SK-N-SH (cell line): ENCODE data around the gene EIF3A. TPM values are rescaled to one million over a fixed set of nuclear protein-coding genes. Genes with fewer than 3 reads are reported as not detected.
A peak's percentile ranks its signal among the peaks of the same experiment; 100 is the strongest.

ENCODE experiments used
- CTCF ChIA-PET: fragments of 300-600, 350-600 bp; formaldehyde crosslinking; extraction: SDS; loops from one replicate; lab custom pipeline; 2021; lab: Yijun Ruan, JAX
- POLR2A ChIA-PET: fragments of 350-600 bp; sonication (Branson Sonifier 250); formaldehyde crosslinking; extraction: SDS; loops from one replicate; lab custom pipeline; 2020; ENCODE audit warnings: antibody characterized with exemption, inconsistent platforms; lab: Yijun Ruan, JAX
- DNase-seq: peaks from one replicate; pipeline ENCODE4 v3.0.0; 2012
- H2AFZ ChIP-seq: fragments of 200-600 bp; sonication (generic); 2 replicates; pipeline ENCODE4 v1.8.1; 2016; ENCODE audit warnings: antibody characterized with exemption, mild to moderate bottlenecking, low read depth
- H3F3A ChIP-seq: fragments of 200-600 bp; sonication (generic); replicated peaks from 2 replicates; pipeline ENCODE3; 2016; ENCODE audit warnings: antibody characterized with exemption, mild to moderate bottlenecking; ENCODE audit not compliant: insufficient read depth
- H3K27ac ChIP-seq, 2 experiments: fragments of 200-500 bp in 1 of 2; fragments of 200-600 bp in 1 of 2; sonication (Bioruptor generic) in 1 of 2; sonication (generic), shearing (Covaris generic) in 1 of 2; 2 replicates each; pipeline versions ENCODE4 v1.5.1 to v1.6.1; 2014 to 2016; ENCODE audit warnings: low read depth in 2 of 2, inconsistent platforms in 1 of 2, low read length in 1 of 2, mild to moderate bottlenecking in 1 of 2, mixed read lengths in 1 of 2
- H3K27me3 ChIP-seq: fragments of 200-600 bp; sonication (generic), shearing (Covaris generic); 2 replicates; pipeline ENCODE4 v1.6.1; 2016; ENCODE audit warnings: mixed run types; ENCODE audit not compliant: insufficient read depth
- H3K36me3 ChIP-seq, 2 experiments: fragments of 200-500 bp in 1 of 2; fragments of 200-600 bp in 1 of 2; sonication (Bioruptor generic) in 1 of 2; sonication (generic) in 1 of 2; replicated peaks in 1 of 2; 2 replicates each; pipeline versions ENCODE3 to v1.5.1; 2014 to 2016; ENCODE audit warnings: low read length in 1 of 2, mild to moderate bottlenecking in 1 of 2; ENCODE audit not compliant: insufficient read depth in 2 of 2, control insufficient read depth in 1 of 2
- H3K4me1 ChIP-seq, 2 experiments: fragments of 200-500 bp in 1 of 2; fragments of 200-600 bp in 1 of 2; sonication (Bioruptor generic) in 1 of 2; sonication (generic), shearing (Covaris generic) in 1 of 2; 2 replicates each; pipeline versions ENCODE4 v1.5.1 to v1.6.1; 2014 to 2016; ENCODE audit warnings: low read depth in 1 of 2, low read length in 1 of 2, mixed run types in 1 of 2; ENCODE audit not compliant: insufficient read depth in 2 of 2, control insufficient read depth in 1 of 2
- H3K4me2 ChIP-seq: fragments of 200-600 bp; sonication (generic), shearing (Covaris generic); 2 replicates; pipeline ENCODE4 v1.6.1; 2017; ENCODE audit warnings: mixed run types
- H3K4me3 ChIP-seq, 2 experiments: fragments of 200-500 bp in 1 of 2; fragments of 200-600 bp in 1 of 2; sonication (Bioruptor generic) in 1 of 2; sonication (generic), shearing (Covaris generic) in 1 of 2; 2 replicates each; pipeline versions ENCODE4 v1.5.1 to v1.8.1; 2014 to 2016; ENCODE audit warnings: low read depth in 2 of 2, inconsistent platforms in 1 of 2, low read length in 1 of 2, mild to moderate bottlenecking in 1 of 2, mixed read lengths in 1 of 2, moderate library complexity in 1 of 2
- H3K79me2 ChIP-seq: fragments of 200-600 bp; sonication (generic); 2 replicates; pipeline ENCODE4 v1.8.1; 2017; ENCODE audit warnings: mild to moderate bottlenecking; ENCODE audit not compliant: insufficient read depth
- H3K9ac ChIP-seq: fragments of 200-600 bp; sonication (generic); 2 replicates; pipeline ENCODE4 v1.6.1; 2017; ENCODE audit warnings: mixed run types
- H3K9me2 ChIP-seq: fragments of 200-600 bp; sonication (generic); 2 replicates; pipeline ENCODE4 v1.6.1; 2017; ENCODE audit warnings: mixed run types
- H3K9me3 ChIP-seq: fragments of 200-600 bp; sonication (generic); 2 replicates; pipeline ENCODE4 v1.6.1; 2017; ENCODE audit warnings: mixed run types, mild to moderate bottlenecking, moderate library complexity
- H4K20me1 ChIP-seq: fragments of 200-600 bp; sonication (generic); 2 replicates; pipeline ENCODE4 v1.6.1; 2017; ENCODE audit warnings: mild to moderate bottlenecking, mixed run types; ENCODE audit not compliant: insufficient read depth
- CHD2 ChIP-seq: fragments of 150-350 bp; IDR thresholded peaks from 2 replicates; pipeline ENCODE4 v1.6.1; 2018; ENCODE audit warnings: low read length; ENCODE audit not compliant: partially characterized antibody
- CTCF ChIP-seq: fragments of 200-600 bp; sonication (generic); IDR thresholded peaks from 2 replicates; pipeline ENCODE4 v1.6.1; 2017; ENCODE audit warnings: antibody characterized with exemption, mild to moderate bottlenecking, moderate library complexity
- EZH2phosphoT487 ChIP-seq: fragments of 200-600 bp; sonication (generic); IDR thresholded peaks from 2 replicates; pipeline ENCODE4 v1.6.1; 2017; ENCODE audit warnings: low read depth, mixed run types, mild to moderate bottlenecking, antibody characterized with exemption, moderate library complexity, borderline replicate concordance
- FOSL2 ChIP-seq: IDR thresholded peaks from 2 replicates; pipeline ENCODE4 v1.4.0; 2012; ENCODE audit warnings: low read depth, mild to moderate bottlenecking, moderate library complexity, borderline replicate concordance
- FOXJ3 ChIP-seq: sonication (generic); formaldehyde crosslinking; IDR thresholded peaks from 2 replicates; pipeline ENCODE4 v1.5.1; 2020; ENCODE audit warnings: mild to moderate bottlenecking, missing genetic modification reagents
- GABPA ChIP-seq: IDR thresholded peaks from 2 replicates; pipeline ENCODE4 v1.4.0; 2012; ENCODE audit warnings: low read depth, mild to moderate bottlenecking
- GATA2 ChIP-seq: sonication (generic); formaldehyde crosslinking; IDR thresholded peaks from 2 replicates; pipeline ENCODE4 v1.5.0; 2020; ENCODE audit warnings: mild to moderate bottlenecking, missing genetic modification reagents
- IRF3 ChIP-seq: fragments of 150-350 bp; IDR thresholded peaks from 2 replicates; pipeline ENCODE4 v1.6.1; 2016; ENCODE audit warnings: mild to moderate bottlenecking, low read depth, low read length
- MAX ChIP-seq: IDR thresholded peaks from 2 replicates; pipeline ENCODE4 v1.4.0; 2012; ENCODE audit warnings: low read depth
- MXI1 ChIP-seq: IDR thresholded peaks from 2 replicates; pipeline ENCODE4 v1.6.1; 2012; ENCODE audit warnings: mild to moderate bottlenecking, low read depth, low read length, improper control_type of control experiment
- NRF1 ChIP-seq: IDR thresholded peaks from 2 replicates; pipeline ENCODE4 v1.6.1; 2012; ENCODE audit warnings: low read depth, mild to moderate bottlenecking, low read length
- PBX3 ChIP-seq: IDR thresholded peaks from 2 replicates; pipeline ENCODE4; 2012
- POLR2AphosphoS5 ChIP-seq: IDR thresholded peaks from 2 replicates; pipeline ENCODE4 v1.6.1; 2012; ENCODE audit warnings: low read depth, low read length
- RAD21 ChIP-seq: IDR thresholded peaks from 2 replicates; pipeline ENCODE4 v1.6.1; 2012; ENCODE audit warnings: mild to moderate bottlenecking, low read length
- RFX5 ChIP-seq: IDR thresholded peaks from 2 replicates; pipeline ENCODE4 v1.6.1; 2012; ENCODE audit warnings: mild to moderate bottlenecking, improper control_type of control experiment, low read length
- SIN3A ChIP-seq: IDR thresholded peaks from 2 replicates; pipeline ENCODE4 v1.6.1; 2012; ENCODE audit warnings: low read depth, mild to moderate bottlenecking, low read length, moderate library complexity, borderline replicate concordance
- SMC3 ChIP-seq: IDR thresholded peaks from 2 replicates; pipeline ENCODE4 v1.6.1; 2012; ENCODE audit warnings: low read depth, low read length, improper control_type of control experiment
- TAF1 ChIP-seq: IDR thresholded peaks from 2 replicates; pipeline ENCODE4 v1.6.1; 2012; ENCODE audit warnings: low read depth, mild to moderate bottlenecking, low read length, moderate library complexity, borderline replicate concordance
- TCF12 ChIP-seq: IDR thresholded peaks from 2 replicates; pipeline ENCODE4 v1.4.0; 2012
- TEAD4 ChIP-seq: IDR thresholded peaks from 2 replicates; pipeline ENCODE4 v1.4.0; 2012; ENCODE audit warnings: mild to moderate bottlenecking, borderline replicate concordance; ENCODE audit not compliant: insufficient read depth
- USF1 ChIP-seq: IDR thresholded peaks from 2 replicates; pipeline ENCODE4 v1.4.0; 2012; ENCODE audit warnings: low read depth, borderline replicate concordance
- USF2 ChIP-seq: fragments of 150-350 bp; IDR thresholded peaks from 2 replicates; pipeline ENCODE4 v1.6.1; 2017; ENCODE audit warnings: antibody characterized with exemption, low read length, low read depth, borderline replicate concordance
- ZBTB33 ChIP-seq: IDR thresholded peaks from 2 replicates; pipeline ENCODE4 v1.4.0; 2012; ENCODE audit warnings: low read depth, borderline replicate concordance
- WGBS: methylation state at CpG from one replicate; pipeline ENCODE4 v1.1.6; 2017; ENCODE audit warnings: low lambda C conversion rate; 5-methylcytosine and 5-hydroxymethylcytosine counted together
- polyA plus RNA-seq, 3 experiments: library from polyadenylated mRNA; depleted of rRNA; stranded (reverse); fragments of >200 nt; gene quantifications; 2 replicates each; pipeline ENCODE4 v1.2.3, GENCODE V29; 2012

Gene EIF3A
- polyA plus RNA-seq, 1 of the 3 experiments (the other 2 are of a cell fraction), result 25.8 TPM

- H3K27me3 ChIP-seq, result no peaks in the 10 kb centered on the region
- 86% methylated on average over 16 of the region's 68 CpGs for WGBS
- H3K9ac ChIP-seq, result no peak overlapping the region
- CTCF ChIA-PET, result interaction anchor here (1.2 to 2.4 kb wide), 4 partner anchors 19 to 228 kb away, joined by 3 to 9 read pairs (median 5); no protein-coding TSS in a partner anchor
- no peaks in the 10 kb centered on the region for H3K9me3 ChIP-seq
- H3K36me3 ChIP-seq, result peaks cover 18% of the 10 kb centered on the region in 2 experiments
- peak; percentile 97 for DNase-seq
- no peak overlapping the region for H2AFZ ChIP-seq
- H3K9me2 ChIP-seq, result no peaks in the 10 kb centered on the region
- H3K4me3 ChIP-seq, result peak overlapping the region in 1 of 2 experiments; percentile 55; a peak in 3 of 4 replicates
- POLR2A ChIA-PET, result interaction anchor here (0.6 to 1.7 kb wide), 6 partner anchors 22 to 274 kb away, joined by 3 to 9 read pairs (median 3); partner anchors contain the start of gene CACUL1
- H3F3A ChIP-seq, result peaks cover 42% of the 10 kb centered on the region
- peaks cover 16 to 36% of the 10 kb centered on the region in 2 experiments for H3K4me1 ChIP-seq
- H3K27ac ChIP-seq, result peak overlapping the region in 1 of 2 experiments; percentile 60; a peak in 2 of 4 replicates
- H4K20me1 ChIP-seq, result peaks cover 38% of the 10 kb centered on the region
- no peaks in the 10 kb centered on the region; the same call in 1 of the 2 replicates for H3K79me2 ChIP-seq
- no peak overlapping the region; the same call in 1 of the 2 replicates for H3K4me2 ChIP-seq
- TF ChIP-seq MAX (no peak), USF2 (no peak), FOXJ3 (CRISPR knock-in tag) (no peak), USF1 (no peak), GATA2 (CRISPR knock-in tag) (no peak), TCF12 (no peak), MXI1 (no peak; the same call in 1 of the 2 replicates), RAD21 (no peak), SIN3A (no peak), POLR2AphosphoS5 (no peak), PBX3 (no peak; the same call in 1 of the 2 replicates), TAF1 (no peak), CTCF (no peak), GABPA (no peak), IRF3 (peak; percentile 56; the same call in 1 of the 2 replicates), ZBTB33 (no peak), FOSL2 (no peak), CHD2 (peak; percentile 32), TEAD4 (no peak), SMC3 (no peak), NRF1 (peak; percentile 25; the same call in 1 of the 2 replicates), EZH2phosphoT487 (no peak), RFX5 (peak; percentile 48; the same call in 1 of the 2 replicates)
Measured at GRCh38 chr10:119028900-119029612, 51.6 kb downstream of the EIF3A start.
